Inferior parietal cortex (tissue), 1 donor: ENCODE data around the gene ST8SIA5.

Source experiments
- DNase-seq: peaks from one replicate; pipeline ENCODE4 v3.0.0-alpha.2; 2016; ENCODE audit errors: extremely low spot score

Gene ST8SIA5

GRCh38 chr18:46672062-46672970 lies 84.5 kb downstream of the ST8SIA5 start:
- DNase-seq = peak; percentile 47

DNA sequence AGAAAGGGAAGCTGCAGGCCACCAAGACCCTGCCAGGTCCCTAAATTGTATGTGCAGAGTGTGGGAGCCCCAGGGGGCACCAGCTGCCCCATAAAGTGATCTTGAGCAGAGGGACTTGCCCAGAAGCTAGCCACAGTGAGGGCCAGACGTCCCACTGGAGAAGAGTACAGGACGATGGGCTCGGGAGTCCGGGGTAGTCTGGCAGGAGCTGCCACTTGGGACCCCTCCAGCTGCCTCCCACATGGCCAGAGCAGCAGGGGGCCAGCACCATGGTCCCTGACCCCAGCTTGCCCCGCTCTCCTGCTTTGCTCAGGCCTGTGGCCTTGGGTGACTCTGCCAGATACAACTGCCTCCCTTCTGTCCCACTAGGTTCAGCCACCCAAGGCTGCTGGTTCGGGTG lies 88.2 kb downstream of the ST8SIA5 start:
- no peak for DNase-seq

- DNase-seq = no peak
Measured at GRCh38 chr18:46668135-46668534, 88.7 kb downstream of the ST8SIA5 start.

- no peak for DNase-seq
Measured at GRCh38 chr18:46663539-46663938, 93.3 kb downstream of the ST8SIA5 start.

DNA sequence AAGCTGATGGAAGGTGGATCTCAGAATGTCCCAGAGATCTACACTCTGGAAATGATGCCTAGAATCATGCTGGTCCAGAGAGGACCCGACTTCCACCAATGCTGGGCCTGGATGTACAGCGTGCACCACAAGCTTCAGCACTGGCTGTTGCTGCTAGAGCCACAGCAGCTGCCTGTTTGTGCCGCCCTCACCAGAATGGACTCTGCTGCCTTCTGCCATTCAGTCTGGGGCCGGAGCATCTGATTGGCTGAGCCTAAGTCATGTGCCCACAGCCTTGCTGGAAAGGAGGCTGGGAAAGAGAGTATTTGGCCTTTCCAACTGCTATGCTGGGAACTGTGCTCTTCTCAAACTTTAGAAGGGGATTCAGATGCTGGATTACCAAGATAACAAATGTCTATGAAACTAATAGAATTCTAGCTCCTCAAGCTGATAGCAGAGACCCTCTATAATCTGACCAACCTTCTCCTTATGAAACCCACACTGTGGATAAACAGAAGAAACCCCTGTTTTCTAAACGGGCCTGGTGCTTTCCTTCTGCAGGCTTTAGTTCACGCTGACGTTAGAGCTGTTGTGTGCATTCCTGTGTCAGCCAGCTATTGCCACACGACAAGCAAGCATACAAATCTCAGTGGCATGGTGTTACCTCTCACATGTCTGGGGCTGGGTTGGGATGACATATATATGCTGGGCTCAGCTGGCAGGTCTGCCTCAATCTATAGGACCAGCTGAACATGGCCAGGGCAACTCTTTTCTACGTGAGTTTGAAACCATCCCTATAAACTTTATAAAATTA lies 95.7 kb downstream of the ST8SIA5 start:
- peak; percentile 87 for DNase-seq

DNA sequence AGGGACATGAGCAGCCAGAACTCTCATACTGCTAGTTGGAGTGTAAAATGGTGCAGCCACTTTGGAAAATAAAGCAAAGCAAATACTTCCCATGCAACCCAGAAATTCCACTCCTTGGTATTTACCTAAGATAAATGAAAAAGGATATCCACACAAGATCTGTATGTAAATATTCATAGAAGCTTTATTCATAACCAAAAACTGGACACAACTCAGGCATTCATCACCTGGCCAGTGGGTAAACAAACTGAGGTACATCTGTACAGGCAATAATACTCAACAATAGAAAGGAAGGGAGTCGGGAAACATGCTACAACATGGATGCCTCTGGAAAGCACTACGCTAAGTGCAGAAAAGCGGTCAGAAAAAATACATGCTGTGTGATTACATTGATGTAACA lies 97.4 kb downstream of the ST8SIA5 start:
- DNase-seq = no peak

DNA sequence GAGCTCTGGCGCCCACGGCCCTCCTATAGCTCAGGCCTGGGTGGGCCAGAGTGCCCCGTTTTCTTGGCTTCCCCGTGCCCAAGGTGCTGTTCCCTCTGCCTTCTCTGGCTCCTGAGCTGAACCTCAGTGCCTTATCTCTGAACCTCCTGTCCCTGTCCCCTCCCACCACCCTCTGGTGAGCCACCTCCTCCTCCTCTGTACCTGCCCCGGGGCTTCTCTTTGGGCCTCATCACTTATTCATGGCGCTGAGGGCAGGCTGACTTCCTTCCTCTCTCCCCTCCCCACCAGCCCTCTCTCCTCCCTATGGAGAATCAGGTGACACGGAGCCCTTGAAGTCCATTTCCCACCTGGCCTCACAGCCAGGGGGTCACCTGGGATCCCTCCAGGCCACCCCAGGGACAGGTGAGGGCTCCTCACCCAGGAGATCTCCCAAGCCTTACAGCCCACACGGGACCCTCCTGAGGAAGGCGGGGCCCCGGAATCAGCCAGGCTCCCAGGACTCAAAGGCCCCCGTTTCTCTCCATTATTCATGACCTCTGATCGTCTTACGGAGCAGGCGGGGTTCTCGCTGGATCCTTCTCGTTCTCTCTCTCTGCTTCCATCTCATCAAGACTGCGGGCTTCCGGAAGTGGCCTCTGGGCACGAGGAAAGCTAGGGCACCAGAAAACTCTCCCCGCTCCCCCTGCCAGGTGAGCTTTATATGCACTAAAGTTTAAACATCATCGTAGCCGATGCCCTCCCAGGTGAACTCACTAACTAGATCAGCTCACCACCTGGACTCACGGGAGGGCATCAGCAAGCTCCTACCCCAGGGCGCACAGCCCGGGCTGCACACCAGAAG lies 99.5 kb downstream of the ST8SIA5 start, which contains the start of gene LOXHD1:
LOXHD1 (minus strand) TSS at position 106 of the 841 bp plus-strand sequence. CDS start 187 bp downstream, outside the sequence.
- DNase-seq = no peak

DNA sequence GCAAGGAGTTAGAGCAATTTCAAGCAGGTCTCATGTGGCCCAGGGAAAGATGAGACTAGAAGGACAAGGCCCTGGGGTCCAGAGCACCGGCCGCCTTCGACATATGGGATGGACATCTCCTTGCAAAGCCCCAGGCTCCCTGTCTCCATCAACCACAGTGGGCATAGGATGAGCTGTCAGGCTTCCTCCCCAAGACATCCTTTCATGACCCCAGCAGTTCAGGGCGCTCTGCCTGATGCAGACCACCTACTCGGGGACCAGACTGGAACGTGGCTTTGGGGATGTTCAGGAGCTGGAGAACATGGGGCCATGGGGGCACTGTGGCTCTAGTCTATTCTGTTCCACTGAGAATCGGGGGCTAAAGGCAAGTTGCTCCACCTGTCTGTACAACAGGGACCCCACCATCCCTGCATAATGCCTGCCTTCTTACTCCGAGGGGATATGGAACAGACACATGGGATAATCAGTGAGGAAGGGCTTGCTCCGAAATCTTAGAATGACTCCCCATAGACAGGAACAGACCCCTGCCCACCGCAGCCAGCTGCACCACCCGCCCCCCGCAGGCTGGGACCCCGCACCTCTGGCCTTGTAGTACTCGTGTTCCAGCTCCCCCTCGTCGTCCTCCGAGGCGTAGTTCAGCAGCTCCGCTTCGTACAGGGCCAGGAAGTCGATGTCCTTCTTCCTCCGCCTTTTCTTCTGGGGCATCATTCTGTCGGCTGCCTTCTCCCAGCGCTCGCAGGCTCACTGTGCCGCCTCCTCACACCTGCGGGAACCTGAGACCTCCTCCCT lies 100.3 kb downstream of the ST8SIA5 start:
- DNase-seq = no peak

DNA sequence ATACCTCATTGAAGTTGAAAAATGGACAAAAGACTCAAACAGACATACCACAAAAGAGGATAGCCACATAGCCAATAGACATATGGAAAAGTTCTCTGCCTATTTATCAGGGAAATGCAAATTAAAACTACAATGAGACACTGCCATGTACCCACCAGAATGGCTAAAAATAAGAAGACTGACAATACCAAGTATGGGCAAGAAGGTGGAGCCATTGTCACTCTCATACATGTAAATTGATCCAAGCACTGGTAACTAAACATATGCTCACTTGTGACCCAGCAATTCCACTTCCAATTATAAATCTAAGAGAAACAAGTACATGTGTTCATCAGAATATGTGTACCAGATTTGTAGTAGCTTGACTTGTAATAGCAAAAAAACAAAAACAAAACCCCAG lies 104.5 kb downstream of the ST8SIA5 start:
- no peak for DNase-seq

DNA sequence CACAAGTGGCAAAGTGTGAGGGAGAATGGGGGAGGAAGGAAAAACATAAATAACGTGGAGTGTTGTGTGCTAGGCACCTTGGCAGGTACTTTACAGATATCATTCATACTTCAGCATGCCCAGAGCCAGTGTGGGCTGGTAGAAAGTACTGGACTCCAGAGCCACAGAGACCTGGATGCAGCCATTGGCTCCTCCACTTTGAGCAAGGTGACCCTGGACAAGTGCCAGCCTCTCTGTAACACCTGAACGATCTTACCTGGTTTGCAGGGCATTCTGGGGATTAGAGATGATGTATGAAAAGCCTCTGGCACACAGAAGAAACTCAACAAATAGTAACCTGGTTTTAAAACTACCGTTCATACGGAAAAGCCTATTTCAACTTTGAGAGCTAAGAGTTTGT lies 106.2 kb downstream of the ST8SIA5 start:
- DNase-seq = no peak

GRCh38 chr18:46649071-46649862 lies 107.6 kb downstream of the ST8SIA5 start:
- no peak for DNase-seq

- no peak for DNase-seq
Measured at GRCh38 chr18:46646468-46646867, 110.4 kb downstream of the ST8SIA5 start.

GRCh38 chr18:46642561-46642960 lies 114.3 kb downstream of the ST8SIA5 start:
- no peak for DNase-seq

DNA sequence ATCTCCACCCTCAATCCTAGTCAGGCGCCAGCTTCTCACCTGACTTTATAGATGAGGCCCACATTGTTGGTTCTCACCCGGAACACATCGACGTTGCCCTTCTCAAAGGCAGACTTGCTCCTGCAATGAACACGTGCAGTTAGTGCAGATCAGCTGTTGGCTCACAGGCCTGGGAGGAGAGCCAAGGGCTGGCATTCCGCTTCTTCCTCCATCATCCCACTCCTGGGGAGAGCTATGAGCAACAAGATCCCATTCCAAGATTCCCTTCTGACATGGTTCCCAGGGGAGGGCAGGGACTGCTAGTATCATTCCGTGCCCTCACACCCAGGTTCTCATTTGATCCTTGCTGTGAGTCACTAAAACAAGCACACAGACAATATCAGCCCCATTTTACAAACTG lies 114.9 kb downstream of the ST8SIA5 start:
- DNase-seq = no peak

DNA sequence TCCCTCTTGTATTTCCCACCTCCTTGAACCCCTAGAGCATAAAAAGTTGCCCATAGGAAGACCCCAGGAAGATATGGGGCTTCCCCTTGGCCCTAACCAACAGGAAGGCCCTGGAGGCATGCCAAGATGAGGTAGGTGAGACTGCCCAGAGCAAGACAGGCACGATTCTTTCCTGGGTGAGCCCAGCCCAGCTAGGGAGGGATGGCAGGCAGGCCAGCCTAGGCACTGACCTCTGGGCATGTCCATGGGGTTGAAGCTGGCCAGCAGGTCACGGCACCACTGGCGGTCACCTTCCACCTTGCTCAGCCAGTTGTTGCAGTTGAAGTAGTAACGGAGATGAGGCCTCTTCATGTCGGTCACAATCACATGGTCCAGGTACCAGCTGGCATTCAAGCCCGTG lies 117.5 kb downstream of the ST8SIA5 start:
- no peak for DNase-seq

DNA sequence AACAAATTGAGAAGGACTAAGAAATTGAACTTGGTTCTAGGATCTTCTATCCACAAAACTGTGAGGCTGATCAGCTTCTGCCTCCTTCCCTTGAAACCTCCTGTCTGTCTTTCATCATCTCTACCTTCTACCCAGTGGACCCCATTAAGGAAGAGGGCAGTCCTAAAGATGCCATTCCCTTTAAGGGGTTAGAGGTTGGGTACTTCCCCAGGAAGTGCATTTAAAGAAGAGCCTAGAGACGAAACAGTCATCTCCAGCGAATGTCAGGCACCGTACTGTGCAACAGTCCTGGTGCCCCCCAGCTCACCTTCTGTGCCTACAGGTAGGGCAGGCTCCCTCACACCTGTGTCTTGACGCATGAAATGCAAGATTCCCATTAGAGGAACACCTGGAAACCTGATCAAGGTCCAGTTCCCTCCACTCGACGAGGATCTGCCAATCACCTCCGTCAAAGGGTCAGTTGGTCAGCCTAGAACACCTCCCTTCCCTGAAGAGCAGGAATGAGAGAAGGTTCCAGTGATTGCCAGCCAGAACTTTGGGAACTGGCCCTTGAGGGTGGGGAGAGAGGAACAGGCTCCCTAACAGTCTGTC lies 120.7 kb downstream of the ST8SIA5 start:
- no peak for DNase-seq

GRCh38 chr18:46632401-46633071 lies 124.3 kb downstream of the ST8SIA5 start:
- DNase-seq = peak; percentile 59

GRCh38 chr18:46630991-46631390 lies 125.9 kb downstream of the ST8SIA5 start:
- DNase-seq = no peak

- DNase-seq = no peak
Measured at GRCh38 chr18:46630160-46630559, 126.7 kb downstream of the ST8SIA5 start.
